ENCODE results near the gene C16orf95.
"Not testable (repeated sequence)": the region's sequence is repeated elsewhere in the genome, so short reads cannot be mapped to it uniquely, and the experiment has no call there.

DNA sequence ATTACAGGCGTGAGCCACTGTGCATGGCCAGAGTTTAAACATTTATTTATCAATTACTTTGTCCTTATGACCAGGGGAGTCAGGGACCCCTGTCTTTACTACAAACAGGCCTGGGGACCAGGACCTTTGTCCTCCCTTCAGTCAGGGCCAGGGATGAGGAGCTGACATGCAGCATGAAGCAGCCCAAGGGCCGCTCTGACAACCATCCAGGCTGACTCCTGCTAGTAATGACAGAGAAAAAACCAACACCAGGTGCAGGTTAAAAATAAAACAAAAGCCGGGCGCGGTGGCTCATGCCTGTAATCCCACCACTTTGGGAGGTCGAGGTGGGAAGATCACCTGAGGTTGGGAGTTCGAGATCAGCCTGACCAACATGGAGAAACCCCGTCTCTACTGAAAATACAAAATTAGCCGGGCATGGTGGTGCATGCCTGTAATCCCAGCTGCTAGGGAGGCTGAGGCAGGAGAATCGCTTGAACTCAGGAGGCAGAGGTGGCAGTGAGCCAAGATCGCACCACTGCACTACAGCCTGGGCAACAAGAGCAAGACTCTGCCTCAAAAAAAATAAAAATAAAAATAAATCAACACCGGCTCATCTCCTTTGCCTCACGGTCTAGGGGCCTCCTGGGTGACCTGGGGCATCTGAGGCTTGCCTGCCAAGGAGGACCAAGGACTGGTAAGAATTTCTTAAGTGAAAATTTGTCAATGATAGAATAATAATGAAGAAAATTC lies 45.8 kb upstream of the C16orf95 start:
- TF ChIP-seq, protein P1, sequence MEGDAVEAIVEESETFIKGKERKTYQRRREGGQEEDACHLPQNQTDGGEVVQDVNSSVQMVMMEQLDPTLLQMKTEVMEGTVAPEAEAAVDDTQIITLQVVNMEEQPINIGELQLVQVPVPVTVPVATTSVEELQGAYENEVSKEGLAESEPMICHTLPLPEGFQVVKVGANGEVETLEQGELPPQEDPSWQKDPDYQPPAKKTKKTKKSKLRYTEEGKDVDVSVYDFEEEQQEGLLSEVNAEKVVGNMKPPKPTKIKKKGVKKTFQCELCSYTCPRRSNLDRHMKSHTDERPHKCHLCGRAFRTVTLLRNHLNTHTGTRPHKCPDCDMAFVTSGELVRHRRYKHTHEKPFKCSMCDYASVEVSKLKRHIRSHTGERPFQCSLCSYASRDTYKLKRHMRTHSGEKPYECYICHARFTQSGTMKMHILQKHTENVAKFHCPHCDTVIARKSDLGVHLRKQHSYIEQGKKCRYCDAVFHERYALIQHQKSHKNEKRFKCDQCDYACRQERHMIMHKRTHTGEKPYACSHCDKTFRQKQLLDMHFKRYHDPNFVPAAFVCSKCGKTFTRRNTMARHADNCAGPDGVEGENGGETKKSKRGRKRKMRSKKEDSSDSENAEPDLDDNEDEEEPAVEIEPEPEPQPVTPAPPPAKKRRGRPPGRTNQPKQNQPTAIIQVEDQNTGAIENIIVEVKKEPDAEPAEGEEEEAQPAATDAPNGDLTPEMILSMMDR (IDR thresholded peaks at IDR 0.05), result not testable (repeated sequence)
- not testable (repeated sequence) for TF ChIP-seq POLR2AphosphoS5, POLR2A, EP300 (IDR thresholded peaks at IDR 0.05)
